Heart left ventricle (tissue), 13 donors: ENCODE results near the gene DSCAML1.

ENCODE experiments used
- POLR2A ChIP-seq, 2 donors: fragments of 450-650 bp; IDR thresholded peaks; one replicate each; pipeline ENCODE4 v1.6.1; 2017; ENCODE audit warnings: antibody characterized with exemption in 2 of 2, mild to moderate bottlenecking in 2 of 2, moderate library complexity in 2 of 2
- TF ChIP-seq, protein P1 (sequence below), 12 donors: fragments of 200-600 bp; sonication (generic) in 4 of 12; IDR thresholded peaks; one replicate each; pipeline versions ENCODE4 v1.5.0 to v1.8.0; 2018 to 2022; ENCODE audit warnings: antibody characterized with exemption in 12 of 12, mild to moderate bottlenecking in 5 of 12
- donor health status: ischemic (EF 13 %, LVEDD 7.1; RV severe dilation, severe dysfunction).
- donor health status: DM: no; HTN: yes; CAD: no.
- donor health status: DM: no; HTN: no; CAD: no.
- donor health status: ischemic (EF 25% LVEDD 6.9; RV normal size, moderate dysfunction).
- donor health status: ischemic (EF 25% LVEDD 5.7; RV mildly dilated, moderate dysfunction).
- donor health status: ischemic (EF 35%, LVEDD 5.7; RV mildly dilated, moderate dysfunction).
- donor health status: nonischemic (EF 11% LVEDD 7.7; RV severe dilation, severe dysfunction).
- donor health status: DM: yes; HTN: yes; CAD: no.
- donor health status: PGD.
- donor health status: ischemic (EF 29% LVEDD 5.4; RV normal size, mild dysfunction).
- donor health status: nonischemic (EF 23%, LVEDD 6.1; RV moderate dilation, normal function).

DNA sequence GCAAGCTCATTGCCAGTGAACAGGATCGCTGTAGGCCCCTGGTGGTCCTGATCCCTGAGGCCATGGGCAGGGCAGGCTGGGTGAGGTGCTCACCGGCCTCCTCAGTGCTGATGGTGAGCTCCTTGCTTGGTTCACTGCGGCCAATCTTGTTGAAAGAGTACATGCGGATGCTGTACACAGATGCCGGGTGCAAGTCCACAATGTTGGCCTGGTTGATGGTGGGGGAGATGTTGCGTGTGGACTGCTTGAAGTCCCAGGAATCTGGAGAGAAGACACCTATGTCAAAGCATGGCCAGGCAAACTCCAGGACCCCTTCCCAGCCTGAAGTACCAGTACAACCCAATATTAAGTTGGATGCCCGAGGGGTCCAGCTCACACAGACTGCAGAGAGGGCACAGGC is 325.2 kb downstream of the DSCAML1 start:
- TF ChIP-seq, protein P1, sequence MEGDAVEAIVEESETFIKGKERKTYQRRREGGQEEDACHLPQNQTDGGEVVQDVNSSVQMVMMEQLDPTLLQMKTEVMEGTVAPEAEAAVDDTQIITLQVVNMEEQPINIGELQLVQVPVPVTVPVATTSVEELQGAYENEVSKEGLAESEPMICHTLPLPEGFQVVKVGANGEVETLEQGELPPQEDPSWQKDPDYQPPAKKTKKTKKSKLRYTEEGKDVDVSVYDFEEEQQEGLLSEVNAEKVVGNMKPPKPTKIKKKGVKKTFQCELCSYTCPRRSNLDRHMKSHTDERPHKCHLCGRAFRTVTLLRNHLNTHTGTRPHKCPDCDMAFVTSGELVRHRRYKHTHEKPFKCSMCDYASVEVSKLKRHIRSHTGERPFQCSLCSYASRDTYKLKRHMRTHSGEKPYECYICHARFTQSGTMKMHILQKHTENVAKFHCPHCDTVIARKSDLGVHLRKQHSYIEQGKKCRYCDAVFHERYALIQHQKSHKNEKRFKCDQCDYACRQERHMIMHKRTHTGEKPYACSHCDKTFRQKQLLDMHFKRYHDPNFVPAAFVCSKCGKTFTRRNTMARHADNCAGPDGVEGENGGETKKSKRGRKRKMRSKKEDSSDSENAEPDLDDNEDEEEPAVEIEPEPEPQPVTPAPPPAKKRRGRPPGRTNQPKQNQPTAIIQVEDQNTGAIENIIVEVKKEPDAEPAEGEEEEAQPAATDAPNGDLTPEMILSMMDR (IDR thresholded peaks at IDR 0.05) = no peak
- TF ChIP-seq POLR2A (IDR thresholded peaks at IDR 0.05) = no peak
